WERI-Rb-1 (cell line): ENCODE measurements around the gene TMEM223.

Experiments
- DNase-seq: peaks from one replicate; pipeline ENCODE4 v3.0.0-alpha.2; 2020
- H3K27ac ChIP-seq: fragments of 250-450 bp; sonication (Bioruptor Pico); 2 replicates; pipeline ENCODE4 v1.5.1; 2020; ENCODE audit warnings: mild to moderate bottlenecking, moderate library complexity
- H3K27me3 ChIP-seq: fragments of 250-450 bp; sonication (Bioruptor Pico); 2 replicates; pipeline ENCODE4 v1.5.1; 2021; ENCODE audit warnings: mild to moderate bottlenecking, low read depth, moderate library complexity; ENCODE audit not compliant: insufficient read depth, severe bottlenecking
- H3K36me3 ChIP-seq: fragments of 250-450 bp; sonication (Bioruptor Pico); 2 replicates; pipeline ENCODE4 v1.5.1; 2020; ENCODE audit warnings: mild to moderate bottlenecking, moderate library complexity
- H3K4me3 ChIP-seq: 2 replicates; pipeline ENCODE4 v1.5.1; 2011; ENCODE audit warnings: low read depth, mild to moderate bottlenecking, control low read depth, low read length
- H3K9me3 ChIP-seq: fragments of 250-450 bp; sonication (Bioruptor Pico); 2 replicates; pipeline ENCODE4 v1.5.1; 2021; ENCODE audit warnings: mild to moderate bottlenecking, moderate library complexity; ENCODE audit not compliant: severe bottlenecking
- CTCF ChIP-seq: IDR thresholded peaks from 2 replicates; pipeline ENCODE4 v1.5.1; 2011; ENCODE audit warnings: low read depth, mild to moderate bottlenecking, control low read depth, inconsistent platforms, low read length

Gene TMEM223

GRCh38 chr11:62804310-62805075 lies 12.7 kb upstream of the TMEM223 start:
- H3K27me3 ChIP-seq = no peaks in the 10 kb centered on the region
- peak overlapping the region; percentile 75 for H3K4me3 ChIP-seq
- peaks cover 47% of the 10 kb centered on the region for H3K36me3 ChIP-seq
- TF ChIP-seq CTCF = no peak
- no peak for DNase-seq
- H3K9me3 ChIP-seq = no peaks in the 10 kb centered on the region
- peak overlapping the region; percentile 54 for H3K27ac ChIP-seq

GRCh38 chr11:62801071-62801470 lies 9.3 kb upstream of the TMEM223 start:
- Histone ChIP-seq H3K4me3 (no peak overlapping the region), H3K27ac (no peak overlapping the region), H3K27me3 (no peaks in the 10 kb centered on the region), H3K36me3 (peaks cover 75% of the 10 kb centered on the region), H3K9me3 (no peaks in the 10 kb centered on the region)
- no peak for DNase-seq
- TF ChIP-seq CTCF = no peak

- Histone ChIP-seq H3K9me3 (no peaks in the 10 kb centered on the region), H3K36me3 (peaks cover 91% of the 10 kb centered on the region), H3K4me3 (no peak overlapping the region), H3K27me3 (no peaks in the 10 kb centered on the region), H3K27ac (no peak overlapping the region)
- DNase-seq = no peak
- TF ChIP-seq CTCF = no peak
Measured at GRCh38 chr11:62799486-62799885, 7.7 kb upstream of the TMEM223 start.

GRCh38 chr11:62796281-62796680 lies 4.5 kb upstream of the TMEM223 start:
- DNase-seq = no peak
- Histone ChIP-seq H3K27ac (no peak overlapping the region), H3K36me3 (peaks cover 98% of the 10 kb centered on the region), H3K4me3 (no peak overlapping the region), H3K27me3 (no peaks in the 10 kb centered on the region), H3K9me3 (no peaks in the 10 kb centered on the region)
- no peak for TF ChIP-seq CTCF

- Histone ChIP-seq H3K4me3 (no peak overlapping the region), H3K27me3 (no peaks in the 10 kb centered on the region), H3K36me3 (peaks cover 94% of the 10 kb centered on the region), H3K27ac (no peak overlapping the region), H3K9me3 (no peaks in the 10 kb centered on the region)
- TF ChIP-seq CTCF = no peak
- DNase-seq = no peak
Measured at GRCh38 chr11:62794201-62794775, 2.5 kb upstream of the TMEM223 start.
